ENCODE results near the gene QPRT.
"Not testable (repeated sequence)": the region's sequence is repeated elsewhere in the genome, so short reads cannot be mapped to it uniquely, and the experiment has no call there.

QPRT gene

DNA sequence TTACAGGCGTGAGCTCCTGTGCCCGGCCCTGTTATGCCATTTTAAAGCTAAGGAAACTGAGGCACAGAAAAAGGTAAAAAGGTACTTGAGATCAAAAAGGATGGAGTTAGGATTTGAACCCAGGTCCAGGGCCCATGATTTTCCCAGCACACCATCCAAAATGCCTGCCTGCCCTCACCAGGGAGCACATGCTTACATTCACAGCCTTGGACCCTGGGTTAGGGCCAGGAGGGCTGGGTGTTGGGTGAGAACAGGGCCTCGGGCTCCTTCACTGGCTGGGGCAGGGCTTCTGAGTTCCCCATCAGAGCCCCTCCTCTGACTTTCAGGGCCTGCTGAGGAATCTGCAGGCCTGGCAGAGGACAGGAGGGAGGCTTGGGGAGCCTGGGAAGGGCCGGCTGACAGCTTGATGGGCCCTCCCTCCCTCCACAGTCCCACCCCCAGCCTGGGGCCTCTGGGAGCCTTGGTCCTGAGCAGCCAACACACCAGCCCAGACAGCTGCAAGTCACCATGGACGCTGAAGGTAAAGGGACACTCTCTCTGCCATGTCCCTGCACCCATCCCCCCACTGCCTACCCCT lies at the start of gene QPRT:
Gene QPRT, plus strand, starts transcription at position 490 of the 577 bp plus-strand sequence. Its CDS starts 18 bp downstream, at position 508.
- in situ Hi-C loops (cut with MboI; ENCODE audit: low sequenced_read_pairs): no loop called here

- in situ Hi-C loops (cut with MboI; ENCODE audit: low sequenced_read_pairs): not testable (repeated sequence)
Observed at GRCh38 chr16:29629318-29629717, 49.7 kb upstream of the QPRT start.

GRCh38 chr16:29631658-29632057 lies 47.3 kb upstream of the QPRT start:
- in situ Hi-C loops (cut with MboI; ENCODE audit: low sequenced_read_pairs): not testable (repeated sequence)

DNA sequence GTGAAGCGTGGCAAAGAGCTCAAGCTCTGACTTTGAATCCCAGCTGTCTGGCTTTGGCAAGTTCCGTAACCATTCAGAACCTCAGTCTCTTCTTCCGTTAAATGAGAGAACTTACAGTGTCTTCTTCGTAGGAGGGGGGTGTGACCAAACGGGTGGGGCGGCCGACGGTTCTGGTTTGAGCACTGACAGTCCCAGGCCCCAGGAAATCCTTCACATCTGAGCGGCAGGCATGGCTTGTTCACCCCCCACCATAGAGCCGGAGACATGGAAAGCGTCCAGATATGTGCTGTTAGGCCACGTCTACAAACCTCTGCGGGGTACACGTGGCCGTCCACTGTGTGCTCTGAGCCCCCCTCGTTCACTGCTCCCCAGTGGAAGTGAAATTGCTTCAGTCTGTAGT lies 43.1 kb upstream of the QPRT start:
- in situ Hi-C loops (cut with MboI; ENCODE audit: low sequenced_read_pairs): not testable (repeated sequence)

GRCh38 chr16:29636368-29636767 lies 42.6 kb upstream of the QPRT start:
- in situ Hi-C loops (cut with MboI; ENCODE audit: low sequenced_read_pairs): not testable (repeated sequence)

DNA sequence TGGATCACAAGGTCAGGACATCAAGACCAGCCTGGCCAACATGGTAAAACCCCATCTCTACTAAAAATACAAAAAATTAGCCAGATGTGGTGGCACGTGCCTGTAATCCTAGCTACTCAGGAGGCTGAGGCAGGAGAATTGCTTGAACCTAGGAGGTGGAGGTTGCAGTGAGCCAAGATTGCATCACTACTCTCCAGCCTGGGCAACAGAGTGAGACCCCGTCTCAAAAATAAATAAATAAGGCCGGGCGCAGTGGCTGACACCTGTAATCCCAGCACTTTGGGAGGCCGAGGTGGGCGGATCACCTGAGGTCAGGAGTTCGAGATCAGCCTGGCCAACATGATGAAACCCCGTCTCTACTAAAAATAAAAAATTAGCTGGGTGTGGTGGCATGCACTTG lies 40.2 kb upstream of the QPRT start:
- in situ Hi-C loops (cut with MboI; ENCODE audit: low sequenced_read_pairs): not testable (repeated sequence)

DNA sequence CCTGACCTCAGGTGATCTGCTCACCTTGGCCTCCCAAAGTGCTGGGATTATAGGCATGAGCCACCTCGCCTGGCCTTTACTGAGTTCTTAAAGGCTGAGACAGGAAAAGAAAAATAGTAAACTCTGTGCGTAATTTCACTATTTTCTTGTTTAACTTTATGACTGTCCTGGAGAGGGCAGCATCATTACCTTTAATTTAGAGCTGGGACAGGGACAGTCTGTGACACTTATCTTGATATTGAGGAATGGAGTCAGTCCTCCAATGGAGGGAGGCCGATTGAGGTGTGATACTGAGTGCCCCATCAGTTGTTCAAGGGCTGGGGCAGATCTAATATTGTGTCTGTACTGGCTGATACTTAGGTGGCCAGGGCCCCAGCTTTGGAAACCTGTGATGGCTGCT lies 37.4 kb upstream of the QPRT start:
- in situ Hi-C loops (cut with MboI; ENCODE audit: low sequenced_read_pairs): no loop called here

GRCh38 chr16:29643596-29643995 lies 35.4 kb upstream of the QPRT start:
- in situ Hi-C loops (cut with MboI; ENCODE audit: low sequenced_read_pairs): no loop called here

DNA sequence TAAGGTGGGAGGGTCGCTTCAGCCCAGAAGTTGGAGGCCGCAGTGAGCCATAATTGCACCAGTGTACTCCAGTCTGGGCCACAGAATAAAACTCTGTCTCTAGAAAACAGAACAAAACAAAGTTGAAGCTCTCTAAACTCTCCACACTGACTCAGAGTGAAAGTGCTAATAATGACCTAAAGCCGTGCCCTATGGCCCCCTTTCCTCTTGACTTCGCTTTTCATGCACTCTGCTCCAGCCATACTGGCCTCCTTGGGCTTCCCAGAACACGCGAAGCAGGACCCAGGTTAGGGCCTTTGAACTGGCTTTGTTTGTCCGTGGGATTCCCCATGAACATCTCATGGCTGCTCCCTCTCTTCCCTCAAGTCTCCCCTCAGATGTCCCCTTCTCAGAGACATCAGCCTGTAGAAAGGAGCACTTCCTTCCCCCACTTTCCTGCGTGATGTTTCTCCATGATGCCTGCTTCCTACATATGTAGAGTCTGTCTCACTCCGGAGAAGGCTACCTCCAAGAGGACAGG lies 34.6 kb upstream of the QPRT start:
- in situ Hi-C loops (cut with MboI; ENCODE audit: low sequenced_read_pairs): no loop called here

DNA sequence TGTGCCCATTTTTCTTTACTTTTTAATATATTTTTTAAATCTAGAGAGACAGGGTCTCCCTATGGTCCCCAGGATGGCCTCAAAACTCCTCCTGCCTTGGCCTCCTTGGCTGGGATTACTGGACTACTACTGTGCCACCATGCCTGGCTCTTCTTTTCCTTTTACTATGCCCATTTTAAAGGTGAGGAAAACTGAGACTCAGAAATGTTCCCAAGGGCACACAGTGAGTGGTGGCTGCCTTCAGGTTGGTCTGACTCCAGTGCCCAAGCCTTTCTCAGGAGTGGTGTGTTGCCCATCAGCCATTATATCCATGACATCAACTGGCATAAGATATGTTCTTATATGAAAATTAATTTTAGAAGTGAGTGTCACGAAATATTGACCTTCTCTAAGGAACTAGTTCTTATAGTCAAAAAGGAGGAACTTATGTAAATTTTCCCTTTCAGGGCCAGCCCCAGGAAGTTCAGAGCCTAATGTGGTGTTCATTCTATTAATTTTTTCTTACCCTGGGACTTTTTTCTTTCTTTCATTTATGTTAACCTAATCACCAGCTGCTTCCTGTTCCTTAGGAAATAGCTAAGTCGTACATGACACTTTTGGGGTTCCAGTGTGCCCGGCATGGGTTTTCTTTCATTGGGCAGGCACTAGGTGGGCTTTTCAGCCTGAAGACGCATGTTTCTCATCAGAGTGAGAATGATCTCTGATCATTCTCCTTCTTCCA lies 33.8 kb upstream of the QPRT start:
- in situ Hi-C loops (cut with MboI; ENCODE audit: low sequenced_read_pairs): no loop called here

- in situ Hi-C loops (cut with MboI; ENCODE audit: low sequenced_read_pairs): no loop called here
Observed at GRCh38 chr16:29645694-29646187, 33.2 kb upstream of the QPRT start.

DNA sequence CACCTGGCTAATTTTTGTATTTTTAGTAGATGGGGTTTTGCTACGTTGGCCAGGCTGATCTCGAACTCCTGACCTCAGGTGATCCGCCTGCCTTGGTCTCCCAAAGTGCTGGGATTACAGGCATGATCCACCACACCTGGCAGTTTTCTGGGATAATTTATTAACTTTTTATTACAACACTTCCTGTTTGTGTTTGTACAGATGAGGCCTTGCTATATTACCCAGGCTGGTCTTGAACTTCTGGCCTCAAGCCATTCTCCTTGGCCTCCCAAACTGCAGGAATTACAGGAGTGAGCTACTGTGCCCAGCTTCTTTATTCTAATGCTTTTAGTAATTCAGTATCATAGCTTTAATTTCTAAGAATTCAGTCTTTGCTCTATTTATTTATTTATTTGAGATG lies 32.0 kb upstream of the QPRT start:
- in situ Hi-C loops (cut with MboI; ENCODE audit: low sequenced_read_pairs): no loop called here

GRCh38 chr16:29649588-29650494 lies 29.1 kb upstream of the QPRT start:
- in situ Hi-C loops (cut with MboI; ENCODE audit: low sequenced_read_pairs): no loop called here

- in situ Hi-C loops (cut with MboI; ENCODE audit: low sequenced_read_pairs): no loop called here
Observed at GRCh38 chr16:29650771-29651170, 28.2 kb upstream of the QPRT start.

GRCh38 chr16:29651774-29652349 lies 27.1 kb upstream of the QPRT start:
- in situ Hi-C loops (cut with MboI; ENCODE audit: low sequenced_read_pairs): no loop called here

DNA sequence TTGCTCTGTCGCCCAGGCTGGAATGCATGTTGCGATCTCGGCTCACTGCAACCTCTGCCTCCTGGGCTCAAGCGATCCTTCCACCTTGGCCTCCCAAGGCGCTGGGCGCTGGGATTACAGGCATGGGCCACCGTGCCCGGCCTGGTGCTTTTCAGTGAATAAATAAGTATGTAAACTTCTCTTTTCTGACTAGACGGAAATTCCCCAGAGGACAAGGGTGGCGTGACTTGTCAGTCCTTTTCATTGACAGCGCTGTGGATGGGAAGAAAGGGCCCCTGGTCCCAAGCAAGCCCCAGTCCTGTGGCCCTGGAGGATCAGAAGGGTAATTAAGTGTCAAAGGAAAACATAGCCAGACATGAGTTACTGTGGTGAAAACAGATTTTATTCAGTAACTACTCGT lies 25.5 kb upstream of the QPRT start:
- in situ Hi-C loops (cut with MboI; ENCODE audit: low sequenced_read_pairs): no loop called here

DNA sequence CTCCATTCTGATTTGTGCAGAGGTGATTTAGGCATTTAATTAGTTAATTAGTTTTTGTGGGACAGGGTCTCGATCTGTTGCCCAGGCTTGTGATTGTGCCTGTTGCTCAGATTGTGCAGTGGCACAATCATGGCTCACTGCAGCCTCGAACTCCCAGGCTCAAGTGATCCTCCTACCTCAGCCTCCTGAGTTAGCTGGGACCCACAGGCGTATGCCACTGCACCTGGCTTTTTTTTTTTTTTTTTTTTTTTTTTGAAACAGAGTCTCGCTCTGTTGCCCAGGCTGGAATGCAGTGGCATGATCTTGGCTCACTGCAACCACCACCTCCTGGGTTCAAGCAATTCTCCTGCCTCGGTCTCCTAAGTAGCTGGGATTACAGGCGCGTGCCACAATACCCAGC lies 25.1 kb upstream of the QPRT start:
- in situ Hi-C loops (cut with MboI; ENCODE audit: low sequenced_read_pairs): not testable (repeated sequence)

DNA sequence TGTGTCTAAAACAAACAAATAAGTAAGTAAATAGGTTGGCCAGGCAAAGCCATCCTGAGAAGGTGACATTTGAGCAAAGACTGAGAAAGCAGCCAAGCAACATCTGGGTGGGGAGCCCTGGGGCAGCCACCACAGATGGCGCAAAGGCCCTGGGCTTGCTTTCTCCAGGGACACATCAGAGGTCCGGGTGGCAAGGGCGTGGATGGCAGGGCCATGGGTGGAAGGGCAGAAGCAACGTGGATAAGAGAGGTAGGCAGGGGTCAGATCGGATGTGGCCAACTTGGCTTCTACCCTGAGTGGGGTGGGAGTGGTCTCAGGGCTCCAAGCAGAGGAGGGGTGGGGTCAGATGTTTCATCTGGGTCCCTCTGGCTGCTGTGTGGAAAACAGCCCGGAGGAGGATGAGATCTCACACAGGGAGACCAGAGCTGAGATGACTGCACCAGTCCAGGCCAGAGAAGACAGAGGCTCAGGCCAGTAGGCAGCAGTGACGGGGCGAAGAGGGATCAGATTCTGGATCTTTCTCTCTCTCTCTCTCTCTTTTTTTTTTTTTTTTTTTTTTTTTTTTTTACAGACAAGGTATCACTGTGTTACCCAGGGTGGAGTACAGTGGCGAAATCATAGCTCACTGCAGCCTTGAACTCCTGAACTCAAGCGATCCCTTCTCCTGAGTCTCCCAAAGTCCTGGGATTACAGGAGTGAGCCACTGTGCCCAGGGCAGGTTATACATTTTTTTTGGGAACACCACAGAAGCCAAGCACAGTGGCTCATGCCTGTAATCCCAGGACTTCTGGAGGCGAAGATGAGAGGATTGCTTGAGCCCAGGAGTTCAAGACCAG lies 22.1 kb upstream of the QPRT start:
- in situ Hi-C loops (cut with MboI; ENCODE audit: low sequenced_read_pairs): no loop called here

- in situ Hi-C loops (cut with MboI; ENCODE audit: low sequenced_read_pairs): no loop called here
Observed at GRCh38 chr16:29658705-29659104, 20.3 kb upstream of the QPRT start.

Data from HL-60/S4 (cell line).